Measurements from ENCODE around the gene MSGN1.

DNA sequence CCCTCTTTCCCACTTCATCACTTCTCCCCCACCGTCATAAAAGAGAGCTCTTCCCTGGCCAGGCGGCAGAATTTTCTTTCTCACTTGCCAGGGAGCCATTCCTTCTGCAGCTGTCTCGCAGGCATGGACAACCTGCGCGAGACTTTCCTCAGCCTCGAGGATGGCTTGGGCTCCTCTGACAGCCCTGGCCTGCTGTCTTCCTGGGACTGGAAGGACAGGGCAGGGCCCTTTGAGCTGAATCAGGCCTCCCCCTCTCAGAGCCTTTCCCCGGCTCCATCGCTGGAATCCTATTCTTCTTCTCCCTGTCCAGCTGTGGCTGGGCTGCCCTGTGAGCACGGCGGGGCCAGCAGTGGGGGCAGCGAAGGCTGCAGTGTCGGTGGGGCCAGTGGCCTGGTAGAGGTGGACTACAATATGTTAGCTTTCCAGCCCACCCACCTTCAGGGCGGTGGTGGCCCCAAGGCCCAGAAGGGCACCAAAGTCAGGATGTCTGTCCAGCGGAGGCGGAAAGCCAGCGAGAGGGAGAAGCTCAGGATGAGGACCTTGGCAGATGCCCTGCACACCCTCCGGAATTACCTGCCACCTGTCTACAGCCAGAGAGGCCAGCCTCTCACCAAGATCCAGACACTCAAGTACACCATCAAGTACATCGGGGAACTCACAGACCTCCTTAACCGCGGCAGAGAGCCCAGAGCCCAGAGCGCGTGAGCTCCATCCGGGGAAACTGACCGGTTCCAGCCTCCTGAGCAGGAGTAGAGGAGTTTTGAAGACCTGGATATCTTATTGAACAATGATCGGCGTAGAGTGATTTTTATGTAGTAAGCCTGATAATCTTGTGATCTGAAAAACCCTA, at the start of gene MSGN1:
- TF ChIP-seq CTCF (IDR thresholded peaks at IDR 0.05; ENCODE audit: insufficient read depth, low read length, poor library complexity, severe bottlenecking) (no peak), EZH2phosphoT487 (conservative IDR thresholded peaks at IDR 0.05; ENCODE audit: low read length) (no peak)
